Measurements from ENCODE around the gene BRI3BP.
A peak's percentile ranks its signal among the peaks of the same experiment; 100 is the strongest.

The BRI3BP gene

DNA sequence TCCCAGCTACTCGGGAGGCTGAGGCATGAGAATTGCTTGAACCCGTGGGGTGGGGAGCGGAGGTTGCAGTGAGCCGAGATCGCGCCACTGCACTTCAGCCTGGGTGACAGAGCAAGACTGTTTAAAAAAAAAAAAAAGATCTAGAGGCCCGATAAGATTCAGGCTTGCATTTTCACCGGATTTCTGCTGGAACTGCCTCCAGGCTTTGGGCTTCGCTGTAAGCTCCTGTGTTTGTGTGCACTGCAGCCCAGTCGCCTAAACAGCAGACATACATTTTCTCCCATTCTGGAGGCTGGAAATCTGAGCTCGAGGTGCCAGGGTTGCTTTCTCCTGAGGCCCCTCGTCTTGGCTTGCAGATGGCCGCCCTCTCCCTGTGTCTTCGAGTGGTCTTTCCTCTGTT lies 12.2 kb downstream of the BRI3BP start:
- Histone ChIP-seq H4K12ac (ENCODE audit: low read depth, low read length) (no peak overlapping the region), H2BK120ac (ENCODE audit: insufficient read depth, low read length, poor library complexity) (no peak overlapping the region), H3K4me1 (ENCODE audit: control insufficient read depth in 1 of 2, insufficient read depth in 2 of 2, low read length in 2 of 2) (peaks cover 10% of the 10 kb centered on the region in 2 experiments), H3K79me1 (ENCODE audit: low read length) (no peaks in the 10 kb centered on the region), H3K14ac (ENCODE audit: low read length) (no peak overlapping the region), H2AFZ (ENCODE audit: insufficient read depth, low read length, poor library complexity) (no peak overlapping the region), H2AK5ac (ENCODE audit: low read length) (no peak overlapping the region), H3K36me3 (ENCODE audit: control insufficient read depth in 1 of 2, insufficient read depth in 2 of 2, low read length in 2 of 2) (peaks cover 0 to 3% of the 10 kb centered on the region in 2 experiments), H3K9me3 (ENCODE audit: insufficient read depth, low read depth, low read length) (peaks cover 2% of the 10 kb centered on the region), H3K4me2 (ENCODE audit: low read length) (peak overlapping the region; percentile 33), H3K27me3 (ENCODE audit: insufficient read depth, low read length) (no peaks in the 10 kb centered on the region), H3K4ac (ENCODE audit: low read depth, low read length) (no peak overlapping the region), H3K23ac (ENCODE audit: low read length) (no peak overlapping the region), H2BK12ac (ENCODE audit: low read length) (no peak overlapping the region), H3K79me2 (ENCODE audit: control insufficient read depth, insufficient read depth, low read length, poor library complexity) (no peaks in the 10 kb centered on the region), H3K4me3 (ENCODE audit: low read depth, low read length) (no peak overlapping the region), H3K9ac (ENCODE audit: low read length) (no peak overlapping the region), H4K91ac (ENCODE audit: low read depth, low read length) (no peak overlapping the region), H4K8ac (ENCODE audit: low read depth, low read length) (no peak overlapping the region), H2BK5ac (ENCODE audit: low read depth, low read length, poor library complexity) (no peak overlapping the region), H3K27ac (ENCODE audit: low read depth, low read length) (peak overlapping the region; percentile 57), H3K18ac (ENCODE audit: low read length) (peak overlapping the region; percentile 16)
- DNase-seq: peak; percentile 52 to 76
- WGBS (ENCODE audit: extremely low coverage, insufficient coverage, insufficient read length): no CpG with 5 or more reads among the region's 14 CpGs

DNA sequence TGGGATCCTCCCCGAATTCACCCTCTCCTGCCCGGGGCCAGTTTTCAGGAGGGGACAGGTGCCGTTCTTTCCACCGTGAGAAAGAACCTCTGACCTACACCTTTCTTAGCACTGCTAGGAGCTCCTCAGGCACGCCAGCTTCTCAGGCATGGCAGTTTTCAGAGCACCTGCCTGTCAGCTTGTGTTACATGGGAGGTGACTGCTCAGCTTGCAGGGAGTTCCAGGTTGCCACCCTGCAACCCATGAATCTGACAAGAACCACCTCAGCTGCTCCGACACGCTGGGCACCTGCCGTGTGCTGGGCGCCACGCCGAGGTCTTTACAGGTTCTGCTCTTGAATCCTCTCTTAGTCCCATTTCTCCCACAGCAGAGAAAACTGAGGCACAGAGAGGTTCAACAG lies 12.9 kb downstream of the BRI3BP start:
- H3K18ac ChIP-seq (ENCODE audit: low read length): peak overlapping the region; percentile 16
- H3K4me1 ChIP-seq (ENCODE audit: control insufficient read depth in 1 of 2, insufficient read depth in 2 of 2, low read length in 2 of 2): peaks cover 10% of the 10 kb centered on the region in 2 experiments
- no peak overlapping the region for H3K23ac ChIP-seq (ENCODE audit: low read length)
- H3K4ac ChIP-seq (ENCODE audit: low read depth, low read length): no peak overlapping the region
- H3K9me3 ChIP-seq (ENCODE audit: insufficient read depth, low read depth, low read length): peaks cover 2% of the 10 kb centered on the region
- no peak overlapping the region for H3K14ac ChIP-seq (ENCODE audit: low read length)
- peaks cover 0 to 3% of the 10 kb centered on the region in 2 experiments for H3K36me3 ChIP-seq (ENCODE audit: control insufficient read depth in 1 of 2, insufficient read depth in 2 of 2, low read length in 2 of 2)
- no peak overlapping the region for H2BK12ac ChIP-seq (ENCODE audit: low read length)
- WGBS (ENCODE audit: extremely low coverage, insufficient coverage, insufficient read length): no CpG with 5 or more reads among the region's 11 CpGs
- H3K9ac ChIP-seq (ENCODE audit: low read length): no peak overlapping the region
- H3K79me2 ChIP-seq (ENCODE audit: control insufficient read depth, insufficient read depth, low read length, poor library complexity): no peaks in the 10 kb centered on the region
- no peak overlapping the region for H3K4me2 ChIP-seq (ENCODE audit: low read length)
- no peaks in the 10 kb centered on the region for H3K79me1 ChIP-seq (ENCODE audit: low read length)
- no peak overlapping the region for H4K12ac ChIP-seq (ENCODE audit: low read depth, low read length)
- H4K8ac ChIP-seq (ENCODE audit: low read depth, low read length): no peak overlapping the region
- peak; percentile 9 to 19 for DNase-seq
- no peak overlapping the region for H3K27ac ChIP-seq (ENCODE audit: low read depth, low read length)
- no peaks in the 10 kb centered on the region for H3K27me3 ChIP-seq (ENCODE audit: insufficient read depth, low read length)
- H4K91ac ChIP-seq (ENCODE audit: low read depth, low read length): no peak overlapping the region
- H2AK5ac ChIP-seq (ENCODE audit: low read length): no peak overlapping the region
- no peak overlapping the region for H2BK120ac ChIP-seq (ENCODE audit: insufficient read depth, low read length, poor library complexity)
- H2BK5ac ChIP-seq (ENCODE audit: low read depth, low read length, poor library complexity): no peak overlapping the region
- H3K4me3 ChIP-seq (ENCODE audit: low read depth, low read length): no peak overlapping the region
- H2AFZ ChIP-seq (ENCODE audit: insufficient read depth, low read length, poor library complexity): no peak overlapping the region

DNA sequence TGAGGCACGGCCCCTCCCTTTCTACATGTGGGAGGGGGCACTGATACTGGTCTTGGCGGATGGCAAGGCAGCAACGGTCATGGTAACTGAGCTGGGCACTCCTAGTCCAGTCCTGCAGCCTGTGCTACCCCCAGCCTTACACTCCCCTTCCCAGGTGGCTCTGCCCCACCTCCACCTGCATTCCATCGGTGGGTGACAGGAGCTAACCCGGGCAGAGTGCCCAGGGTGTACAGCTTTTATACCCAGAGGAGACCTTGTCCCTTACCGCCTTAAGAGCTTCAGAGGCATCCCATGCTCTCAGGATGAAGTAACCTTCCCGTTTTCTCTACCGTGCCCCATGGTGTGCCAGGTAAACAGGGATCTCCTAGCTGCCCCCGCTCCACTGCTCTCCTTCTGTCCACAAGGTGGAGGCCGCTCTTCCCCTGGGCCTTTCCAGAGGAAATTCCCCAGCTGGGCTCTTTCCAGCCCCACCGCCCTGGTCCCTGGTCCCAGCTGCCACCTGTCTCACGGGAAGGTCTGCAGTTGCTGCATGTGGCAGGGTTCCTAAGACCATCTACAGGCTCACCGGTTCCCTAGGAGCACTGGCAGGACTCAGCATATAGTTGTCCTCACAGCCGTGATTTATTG lies 20.5 kb downstream of the BRI3BP start:
- Histone ChIP-seq H3K36me3 (ENCODE audit: control insufficient read depth in 1 of 2, insufficient read depth in 2 of 2, low read length in 2 of 2) (peaks cover 10 to 23% of the 10 kb centered on the region in 2 experiments), H3K4me2 (ENCODE audit: low read length) (no peak overlapping the region), H3K18ac (ENCODE audit: low read length) (no peak overlapping the region), H3K79me1 (ENCODE audit: low read length) (no peaks in the 10 kb centered on the region), H4K91ac (ENCODE audit: low read depth, low read length) (no peak overlapping the region), H3K4me1 (ENCODE audit: control insufficient read depth in 1 of 2, insufficient read depth in 2 of 2, low read length in 2 of 2) (no peaks in the 10 kb centered on the region), H4K12ac (ENCODE audit: low read depth, low read length) (no peak overlapping the region), H3K9ac (ENCODE audit: low read length) (no peak overlapping the region), H3K14ac (ENCODE audit: low read length) (no peak overlapping the region), H3K9me3 (ENCODE audit: insufficient read depth, low read depth, low read length) (no peaks in the 10 kb centered on the region), H3K27me3 (ENCODE audit: insufficient read depth, low read length) (no peaks in the 10 kb centered on the region), H2BK12ac (ENCODE audit: low read length) (no peak overlapping the region), H2BK5ac (ENCODE audit: low read depth, low read length, poor library complexity) (no peak overlapping the region), H3K79me2 (ENCODE audit: control insufficient read depth, insufficient read depth, low read length, poor library complexity) (no peaks in the 10 kb centered on the region), H3K4me3 (ENCODE audit: low read depth, low read length) (no peak overlapping the region), H2BK120ac (ENCODE audit: insufficient read depth, low read length, poor library complexity) (no peak overlapping the region), H4K8ac (ENCODE audit: low read depth, low read length) (no peak overlapping the region), H3K4ac (ENCODE audit: low read depth, low read length) (no peak overlapping the region), H2AK5ac (ENCODE audit: low read length) (no peak overlapping the region), H3K27ac (ENCODE audit: low read depth, low read length) (no peak overlapping the region), H3K23ac (ENCODE audit: low read length) (no peak overlapping the region), H2AFZ (ENCODE audit: insufficient read depth, low read length, poor library complexity) (no peak overlapping the region)
- no peak for DNase-seq
- WGBS (ENCODE audit: extremely low coverage, insufficient coverage, insufficient read length): no CpG with 5 or more reads among the region's 14 CpGs

DNA sequence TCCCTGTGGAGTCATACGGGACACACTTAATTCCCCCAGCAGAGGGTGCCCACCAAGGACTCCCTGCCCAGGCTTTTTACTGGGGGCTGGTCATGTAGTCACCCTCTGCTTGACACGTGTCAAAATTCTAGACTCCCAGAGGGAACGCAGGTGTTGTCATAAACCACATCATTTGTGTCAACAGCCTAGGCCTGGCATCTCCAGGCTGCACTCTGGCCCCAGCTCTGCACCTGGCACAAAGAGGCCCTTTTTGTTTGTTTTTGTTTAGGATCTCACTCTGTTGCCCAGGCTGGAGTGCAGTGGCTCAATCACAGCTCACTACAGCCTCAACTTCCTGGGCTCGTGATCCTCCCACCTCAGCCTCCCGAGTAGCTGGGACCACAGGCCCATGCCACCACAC lies 21.1 kb downstream of the BRI3BP start:
- Histone ChIP-seq H2BK12ac (ENCODE audit: low read length) (no peak overlapping the region), H4K8ac (ENCODE audit: low read depth, low read length) (no peak overlapping the region), H2AFZ (ENCODE audit: insufficient read depth, low read length, poor library complexity) (no peak overlapping the region), H3K9me3 (ENCODE audit: insufficient read depth, low read depth, low read length) (no peaks in the 10 kb centered on the region), H4K91ac (ENCODE audit: low read depth, low read length) (no peak overlapping the region), H3K4me1 (ENCODE audit: control insufficient read depth in 1 of 2, insufficient read depth in 2 of 2, low read length in 2 of 2) (no peaks in the 10 kb centered on the region), H3K4me3 (ENCODE audit: low read depth, low read length) (no peak overlapping the region), H4K12ac (ENCODE audit: low read depth, low read length) (no peak overlapping the region), H3K9ac (ENCODE audit: low read length) (no peak overlapping the region), H3K23ac (ENCODE audit: low read length) (no peak overlapping the region), H3K36me3 (ENCODE audit: control insufficient read depth in 1 of 2, insufficient read depth in 2 of 2, low read length in 2 of 2) (peaks cover 10 to 25% of the 10 kb centered on the region in 2 experiments), H3K4ac (ENCODE audit: low read depth, low read length) (no peak overlapping the region), H3K4me2 (ENCODE audit: low read length) (no peak overlapping the region), H3K79me1 (ENCODE audit: low read length) (no peaks in the 10 kb centered on the region), H3K18ac (ENCODE audit: low read length) (no peak overlapping the region), H2BK5ac (ENCODE audit: low read depth, low read length, poor library complexity) (no peak overlapping the region), H2AK5ac (ENCODE audit: low read length) (no peak overlapping the region), H2BK120ac (ENCODE audit: insufficient read depth, low read length, poor library complexity) (no peak overlapping the region), H3K27ac (ENCODE audit: low read depth, low read length) (no peak overlapping the region), H3K27me3 (ENCODE audit: insufficient read depth, low read length) (no peaks in the 10 kb centered on the region), H3K79me2 (ENCODE audit: control insufficient read depth, insufficient read depth, low read length, poor library complexity) (no peaks in the 10 kb centered on the region), H3K14ac (ENCODE audit: low read length) (no peak overlapping the region)
- DNase-seq: no peak
- no CpG with 5 or more reads among the region's 5 CpGs for WGBS (ENCODE audit: extremely low coverage, insufficient coverage, insufficient read length)

Measured in trophoblast cell (in vitro differentiated cells and primary cell).